Activated gamma-delta T cell treated with anti-CD3 and anti-CD28 coated beads, Interleukin-2, amount 50 U/mL, for 16 hours (primary cell): Measurements from ENCODE around the gene TM2D1.
"Not testable (repeated sequence)": the region's sequence is repeated elsewhere in the genome, so short reads cannot be mapped to it uniquely, and the experiment has no call there.

Experiments
- DNase-seq: peaks from one replicate; pipeline ENCODE4 v3.0.0-alpha.2; 2020; ENCODE audit warnings: low read depth

The TM2D1 gene

DNA sequence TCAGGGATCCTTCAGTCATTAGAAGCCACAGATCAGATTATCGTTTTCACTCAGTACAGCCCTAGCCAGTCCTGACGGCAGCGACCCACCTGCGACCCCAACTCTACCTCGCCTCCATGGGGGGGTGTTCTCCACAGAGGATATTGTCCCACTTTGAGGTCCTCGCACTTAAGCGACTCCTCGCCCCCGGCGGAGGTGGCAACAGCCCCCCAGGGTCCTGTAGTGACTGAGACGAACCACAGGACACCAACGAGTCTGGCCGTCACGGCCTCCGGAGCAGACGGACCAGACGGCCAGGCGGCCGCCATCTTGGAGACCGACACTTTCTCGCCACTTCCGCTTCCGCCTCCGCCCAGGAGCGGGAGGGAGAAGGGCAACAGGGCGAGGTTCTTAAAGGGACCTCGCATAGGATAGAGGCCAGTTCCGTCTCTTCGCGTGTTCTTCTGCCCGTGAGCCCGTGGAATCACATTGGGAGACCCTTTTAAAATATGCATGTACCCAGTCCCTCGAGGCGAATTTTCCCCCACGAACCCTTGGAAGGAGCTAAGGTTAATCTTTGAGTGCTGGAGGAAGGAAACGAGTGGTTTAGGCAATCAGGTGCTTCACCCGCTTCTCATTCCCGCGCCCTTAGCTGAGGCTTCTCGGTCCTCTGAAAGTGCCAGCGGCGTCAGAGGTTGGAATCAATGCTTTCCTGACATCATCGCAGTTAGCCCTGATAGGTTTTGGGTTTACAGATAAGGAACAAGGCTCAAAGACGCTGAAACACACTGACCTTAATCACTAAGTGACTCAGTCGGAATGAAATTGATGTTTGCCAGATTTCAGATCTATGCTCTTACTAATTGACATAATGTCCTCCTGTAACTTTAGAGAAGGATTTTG is at the start of gene TM2D1:
TSS of gene TM2D1 (minus strand) at position 329 of the 882 bp plus-strand sequence. CDS start at position 308, 21 bp downstream.
- peak; percentile 76 for DNase-seq

DNA sequence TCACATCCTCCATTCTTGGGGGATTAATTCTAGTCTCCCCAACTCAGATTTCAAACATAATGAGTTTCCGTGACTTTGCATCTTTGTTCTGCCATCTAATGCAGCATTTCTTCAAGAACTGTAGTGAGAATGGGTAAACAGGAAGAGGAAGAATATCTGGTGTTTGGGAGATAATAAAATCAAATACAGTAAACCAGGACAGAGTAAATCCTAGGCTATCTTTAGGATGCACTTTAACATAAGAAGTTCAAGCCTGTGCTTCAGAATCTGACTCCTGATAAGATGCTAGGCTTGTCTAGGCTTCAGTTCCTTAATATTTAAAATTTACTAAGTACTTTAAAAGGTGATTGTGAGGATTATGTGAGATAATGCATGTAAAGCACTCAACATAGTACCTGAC is 45.2 kb upstream of the TM2D1 start:
- DNase-seq = no peak

DNA sequence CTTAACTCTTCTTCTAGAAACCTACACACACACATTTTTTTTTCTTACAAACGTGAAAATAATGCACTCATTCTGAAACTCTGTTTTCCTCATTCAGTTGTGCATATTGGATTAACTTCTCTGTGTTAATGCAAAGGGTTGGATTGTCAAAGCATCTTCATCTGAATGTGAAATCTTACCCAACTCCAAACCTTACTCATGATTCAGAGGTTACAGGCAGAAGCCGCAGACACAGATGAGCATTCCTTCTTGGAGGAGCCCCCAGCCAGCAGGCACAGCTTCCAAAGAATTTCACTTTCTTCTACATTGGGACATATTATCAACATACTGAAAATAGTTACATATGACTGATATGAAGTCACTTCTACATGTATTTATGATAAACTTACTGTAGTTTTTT is 33.0 kb upstream of the TM2D1 start:
- DNase-seq = no peak

DNA sequence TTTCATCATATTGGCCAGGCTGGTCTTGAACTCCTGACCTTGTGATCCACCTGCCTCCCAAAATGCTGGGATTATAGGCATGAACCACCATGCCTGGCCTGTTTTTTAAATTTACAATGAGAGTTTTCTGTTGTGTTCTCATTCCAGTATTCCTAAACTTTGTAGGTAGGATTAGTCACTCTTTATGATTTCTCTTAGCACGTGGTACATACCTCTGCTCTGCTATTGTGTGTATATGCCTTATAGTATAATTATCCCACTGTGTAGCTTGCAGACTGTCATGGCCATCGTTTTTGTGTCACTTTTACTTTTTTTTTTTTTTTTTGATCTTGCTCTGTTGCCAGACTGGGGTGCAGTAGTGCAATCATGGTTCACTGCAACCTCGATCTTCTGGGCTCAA is 31.8 kb upstream of the TM2D1 start:
- DNase-seq = no peak

DNA sequence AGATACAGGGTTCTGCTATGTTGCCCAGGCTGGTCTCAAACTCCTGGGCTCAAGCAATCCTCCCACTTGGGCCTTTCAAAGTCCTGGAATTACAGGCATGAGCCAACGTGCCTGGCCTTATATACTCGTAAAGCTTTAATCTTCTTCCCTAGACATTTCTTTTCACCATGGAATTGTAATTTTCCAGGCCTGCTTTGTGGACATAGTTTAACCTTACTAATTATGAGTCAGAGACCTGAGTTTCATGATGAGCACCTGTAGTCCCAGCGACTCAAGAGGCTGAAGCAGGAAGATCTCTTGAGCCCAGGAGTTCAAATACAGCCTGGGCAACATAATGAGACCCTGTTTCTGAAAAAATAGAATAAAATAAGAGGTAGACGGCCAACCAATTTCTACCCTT is 29.6 kb upstream of the TM2D1 start:
- no peak for DNase-seq

DNA sequence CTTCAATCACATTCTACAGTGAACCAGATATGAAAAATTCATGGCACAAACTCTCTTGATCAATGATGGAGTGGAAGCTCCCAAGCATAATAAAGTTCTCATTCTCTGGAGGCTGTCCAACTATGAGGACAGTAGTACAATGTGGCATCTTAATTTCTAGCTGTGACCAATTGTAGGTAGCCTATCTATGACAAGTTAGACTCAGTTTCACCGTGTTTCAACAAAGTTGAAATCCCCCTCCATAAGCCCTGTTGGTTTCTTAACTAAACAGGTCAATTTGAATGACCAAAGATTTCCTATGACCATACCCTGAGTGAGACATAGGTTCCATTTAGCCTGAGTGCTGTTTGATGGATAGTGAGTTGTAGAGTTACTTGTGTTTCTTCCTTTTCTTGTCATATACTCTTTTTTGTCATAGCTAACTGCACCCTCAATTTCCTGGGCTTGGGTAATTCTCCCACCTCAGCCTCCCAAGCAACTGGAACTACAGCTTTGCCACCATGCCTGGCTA is 29.1 kb upstream of the TM2D1 start:
- DNase-seq = no peak

DNA sequence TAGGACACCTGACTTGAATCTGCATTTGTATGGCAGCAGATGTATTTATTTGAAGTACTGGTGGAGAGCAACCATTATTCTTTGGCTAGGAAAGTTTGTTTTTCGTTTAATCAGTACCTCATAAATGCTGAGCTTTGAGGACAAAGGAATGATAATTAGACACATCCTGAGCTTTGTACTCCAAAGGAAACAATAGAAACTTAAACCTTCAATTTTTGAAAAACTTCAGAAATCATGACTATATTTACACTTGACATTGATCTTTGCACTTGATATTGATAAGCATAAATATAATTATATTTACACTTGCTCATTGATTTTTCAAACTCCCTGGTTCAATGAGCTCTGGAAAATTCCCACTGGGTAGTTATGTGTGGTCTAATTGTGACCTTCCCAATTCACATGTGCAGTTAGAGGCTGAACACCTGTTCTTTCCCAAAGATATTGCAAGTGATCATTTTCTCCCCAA is 28.0 kb upstream of the TM2D1 start:
- no peak for DNase-seq

DNA sequence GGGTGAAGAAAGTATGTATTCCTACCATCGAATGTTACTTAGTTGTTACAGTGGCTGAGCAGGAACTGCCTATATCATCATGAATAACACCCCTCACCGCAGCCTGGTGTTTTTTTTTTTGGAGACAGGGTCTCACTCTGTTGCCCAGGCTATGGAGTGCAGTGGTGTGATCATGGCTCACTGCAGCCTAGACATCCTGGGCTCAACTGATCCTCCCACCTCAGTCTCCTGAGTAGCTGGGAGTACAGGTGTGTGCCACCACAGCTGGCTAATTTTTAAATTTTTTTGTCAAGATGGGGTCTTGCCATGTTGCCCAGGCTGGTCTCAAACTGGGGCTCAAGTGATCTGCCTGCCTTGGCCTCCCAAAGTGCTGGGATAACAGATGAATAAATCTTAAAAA is 24.6 kb upstream of the TM2D1 start:
- DNase-seq = no peak

DNA sequence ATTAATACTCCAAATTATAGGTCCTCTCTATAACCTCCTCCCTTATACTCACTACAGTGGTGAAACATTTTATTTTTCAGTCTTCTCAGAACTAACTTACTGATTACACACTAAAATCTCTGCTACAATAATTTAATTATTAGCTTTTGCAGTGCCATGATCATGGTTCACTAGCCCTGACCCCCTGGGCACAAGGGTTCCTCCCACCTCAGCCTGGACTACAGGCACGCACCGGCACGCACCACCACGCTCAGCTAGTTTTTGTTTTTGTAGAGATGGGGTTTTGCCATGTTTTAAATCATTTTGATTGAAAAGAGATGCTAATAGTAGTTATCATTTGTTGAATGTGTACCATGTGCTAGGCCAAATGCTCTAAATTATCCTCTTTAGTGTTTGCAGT is 23.6 kb upstream of the TM2D1 start:
- DNase-seq = no peak

DNA sequence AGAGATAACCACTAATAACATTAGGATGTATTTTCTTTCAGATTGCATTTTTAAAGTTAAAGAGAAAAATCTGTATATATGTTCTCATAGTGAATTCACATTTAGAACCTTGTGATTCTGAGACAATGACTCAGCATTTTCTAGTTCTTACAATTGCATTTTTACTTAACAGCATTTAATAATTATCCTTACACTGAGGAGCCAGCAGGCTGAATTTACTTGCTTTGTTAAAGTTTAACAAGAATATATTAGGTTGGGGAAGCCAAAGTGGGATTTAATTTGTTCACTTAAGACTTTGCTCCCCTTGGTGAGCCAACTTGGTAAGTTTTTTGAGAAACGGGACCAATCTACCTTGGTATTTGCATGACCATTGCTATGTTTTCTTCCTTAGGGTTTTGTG is 21.9 kb upstream of the TM2D1 start:
- no peak for DNase-seq

DNA sequence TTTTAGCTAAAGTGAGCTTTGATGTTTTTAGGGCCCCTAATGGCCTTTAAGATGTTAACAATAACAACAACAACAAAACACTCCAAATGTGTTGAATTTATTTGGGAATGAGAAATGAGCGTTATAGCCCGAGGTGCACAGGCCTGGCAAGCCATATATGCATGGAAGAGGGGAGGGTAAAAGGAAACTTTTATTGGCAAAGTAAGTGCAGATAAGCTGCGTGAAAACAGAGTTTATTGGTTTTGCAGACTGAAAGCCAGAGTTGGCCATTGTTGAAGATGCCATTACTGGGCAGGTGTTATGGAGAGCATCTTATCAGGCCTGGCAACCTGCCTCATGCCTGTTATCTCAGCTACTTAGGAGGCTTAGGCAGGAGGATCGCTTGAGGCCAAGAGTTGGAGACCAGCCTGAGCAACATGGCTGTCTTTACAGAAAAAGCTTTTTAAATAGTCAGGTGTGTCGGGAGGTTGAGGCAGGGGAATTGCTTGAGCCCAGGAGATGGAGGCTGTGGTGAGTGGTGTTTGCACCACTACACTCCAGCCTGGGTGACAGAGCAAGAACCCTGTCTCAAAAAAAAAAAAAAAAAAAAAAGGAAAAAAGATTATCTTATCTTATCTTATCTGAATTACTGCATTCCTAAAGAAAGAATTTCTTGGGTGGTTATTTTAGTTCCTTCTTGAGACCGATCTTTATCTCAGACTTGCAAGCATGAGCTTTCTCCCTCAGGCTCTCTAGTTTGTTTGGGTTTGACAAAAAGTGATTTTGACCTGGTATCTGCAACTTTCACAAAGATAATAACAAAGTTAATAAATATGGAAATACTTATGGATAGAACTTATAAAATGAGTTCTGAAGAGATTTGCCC is 19.0 kb upstream of the TM2D1 start:
- DNase-seq = no peak

DNA sequence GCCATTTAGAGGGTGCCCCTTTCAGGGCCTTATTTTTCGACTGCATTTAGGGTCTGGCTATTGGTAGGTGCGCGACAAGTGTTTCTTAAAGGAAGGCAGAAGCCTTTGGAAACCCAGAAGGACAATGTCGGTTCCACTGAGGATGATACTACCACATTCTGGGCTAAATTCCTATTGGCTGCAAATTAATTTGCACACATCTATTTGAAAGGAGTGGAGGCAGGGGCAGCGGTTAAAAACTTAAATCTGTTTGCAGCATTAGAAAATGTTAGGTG is 18.4 kb upstream of the TM2D1 start:
- DNase-seq = no peak

DNA sequence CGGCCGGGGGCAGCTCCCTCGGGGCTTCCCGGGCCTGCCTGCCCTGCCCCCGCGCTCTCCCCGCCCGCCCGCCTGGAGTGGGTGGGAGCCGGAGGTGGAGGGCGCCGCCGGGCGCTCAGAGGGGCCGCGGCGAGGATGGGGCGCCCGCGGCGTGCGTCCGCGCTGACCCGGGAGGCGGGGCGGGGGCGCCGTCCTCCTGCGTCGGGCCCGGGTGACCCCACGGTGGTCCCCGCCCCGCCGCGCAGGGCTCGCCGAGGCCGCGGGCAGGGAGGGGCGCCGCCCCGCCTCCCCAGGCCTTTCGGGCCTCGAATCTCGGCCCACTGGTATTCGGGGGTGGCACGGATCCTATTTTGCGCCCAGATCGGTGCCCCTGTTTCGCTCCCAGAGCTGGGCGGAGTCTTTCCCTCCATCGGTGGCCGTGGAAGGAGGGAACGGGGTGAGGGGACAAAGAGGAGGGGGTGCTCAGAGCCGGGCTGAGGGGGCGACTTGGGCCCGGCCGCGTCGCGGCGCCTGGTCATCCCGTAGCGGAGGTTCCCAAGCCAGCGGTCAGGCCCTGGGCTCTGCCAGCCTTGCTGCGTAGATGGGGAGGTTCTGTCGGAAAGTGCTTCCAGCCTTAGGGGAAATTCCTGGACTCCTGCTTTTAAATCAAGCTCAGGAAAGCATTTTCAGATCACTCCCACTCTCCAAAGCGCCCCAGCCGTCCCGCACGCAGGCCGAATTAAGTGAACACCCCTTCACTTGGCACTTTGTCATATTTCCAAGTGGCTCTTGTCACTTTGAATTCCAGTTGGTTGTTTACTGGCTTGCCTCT is 17.9 kb upstream of the TM2D1 start:
- peak; percentile 6 for DNase-seq

DNA sequence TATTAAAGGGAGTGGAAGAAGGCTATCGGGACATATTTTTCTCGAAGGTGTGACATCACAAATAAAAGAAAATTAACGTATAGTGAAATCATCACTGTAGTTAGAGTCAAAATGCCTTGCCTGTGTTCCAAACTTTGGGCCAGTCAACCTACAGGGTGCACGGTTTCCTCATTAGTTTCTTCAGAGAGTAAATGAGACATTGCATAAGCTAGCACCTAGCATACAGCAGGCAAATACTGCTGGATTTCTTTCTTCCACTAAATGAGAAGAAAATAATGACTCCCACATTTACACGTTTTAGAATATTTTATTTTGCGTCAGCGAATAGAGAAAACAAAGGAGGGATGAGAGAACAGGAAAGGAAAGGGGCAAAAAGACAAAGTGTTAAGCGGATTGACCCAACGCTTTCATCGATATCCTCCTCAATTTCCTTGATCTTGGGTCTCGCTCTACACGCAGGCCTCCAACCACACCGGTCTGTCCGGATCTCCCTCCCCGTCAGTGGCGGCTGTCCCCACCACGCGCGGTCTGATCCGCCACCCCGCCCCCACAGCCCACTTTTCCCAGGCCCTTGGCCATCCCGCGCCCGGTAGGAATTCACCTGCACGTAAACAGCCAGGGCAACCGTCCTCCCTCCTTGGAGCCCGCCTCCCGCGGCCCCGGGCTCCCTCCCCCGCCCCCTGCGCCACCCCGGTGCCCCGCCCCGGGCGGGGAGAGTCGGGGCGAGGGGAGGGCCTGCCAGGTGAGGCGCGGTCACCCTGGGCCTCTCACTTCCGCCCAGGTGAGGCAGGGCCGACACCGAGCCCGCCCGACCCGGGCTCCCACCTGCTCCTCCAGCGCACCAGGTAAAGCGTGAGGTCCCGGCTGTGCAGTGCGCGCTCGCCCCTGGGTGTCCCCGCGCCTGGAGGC is 17.0 kb upstream of the TM2D1 start, which contains the start of gene PATJ:
TSS of gene PATJ (plus strand) at position 770 of the 909 bp plus-strand sequence. CDS start 20,413 bp downstream, outside the sequence.
- DNase-seq = peak; percentile 41

DNA sequence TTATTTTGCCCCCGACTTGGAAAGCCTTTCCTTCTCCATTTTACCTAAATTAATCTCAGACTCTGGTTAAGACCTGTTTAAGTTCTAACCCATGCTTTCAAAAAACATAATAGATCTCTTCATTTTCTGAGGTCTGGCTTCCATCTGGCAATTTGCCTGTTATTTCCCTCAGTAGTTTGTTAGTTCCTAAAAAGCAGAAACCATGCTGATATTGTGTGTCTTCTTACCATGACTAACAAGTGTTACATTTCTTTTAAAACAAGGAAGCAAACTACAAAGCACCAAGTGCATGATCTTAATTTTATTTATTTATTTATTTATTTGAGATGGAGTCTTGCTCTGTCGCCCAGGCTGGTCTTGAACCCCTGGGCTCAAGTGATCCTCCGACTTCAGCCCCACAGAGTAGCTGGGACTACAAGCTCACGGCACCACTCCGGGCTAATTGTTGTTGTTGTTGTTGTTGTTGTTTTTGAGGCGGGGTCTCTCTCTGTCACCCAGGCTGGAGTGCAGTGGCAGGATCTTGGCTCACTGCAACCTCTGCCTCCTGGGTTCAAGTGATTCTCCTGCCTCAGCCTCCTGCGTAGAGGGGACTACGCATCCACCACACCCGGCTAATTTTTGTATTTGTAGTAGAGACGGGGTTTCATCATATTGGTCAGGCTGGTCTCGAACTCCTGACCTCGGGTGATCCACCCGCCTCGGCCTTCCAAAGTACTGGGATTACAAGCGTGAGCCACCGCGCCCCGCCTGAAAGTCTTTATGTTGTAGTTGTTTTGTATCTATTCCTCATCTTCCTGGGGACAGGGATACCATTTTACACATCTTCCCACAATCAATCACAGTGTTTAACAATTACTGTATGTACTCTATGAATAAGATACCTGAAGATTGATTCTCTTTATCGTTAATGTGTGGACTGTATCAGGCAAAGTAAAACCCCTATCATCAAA is 16.1 kb upstream of the TM2D1 start:
- DNase-seq = no peak

DNA sequence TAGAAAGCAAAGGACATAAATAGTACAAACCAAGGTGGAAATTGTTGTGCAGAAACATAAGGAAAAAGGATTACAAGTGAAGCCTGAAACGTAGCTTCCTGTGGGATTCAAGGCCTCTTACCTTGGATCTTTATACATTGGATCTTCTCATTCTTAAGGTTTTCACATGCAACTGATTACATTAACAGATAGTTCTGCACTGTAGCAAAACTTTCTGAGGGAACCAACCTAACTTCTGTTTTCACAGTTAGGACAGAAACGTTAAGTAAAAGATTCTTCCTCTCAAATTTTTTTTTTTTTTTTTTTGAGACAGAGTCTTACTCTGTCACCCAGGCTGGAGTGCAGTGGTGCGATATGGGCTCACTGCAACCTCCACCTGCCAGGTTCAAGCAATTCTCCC is 7.8 kb upstream of the TM2D1 start:
- DNase-seq = no peak

DNA sequence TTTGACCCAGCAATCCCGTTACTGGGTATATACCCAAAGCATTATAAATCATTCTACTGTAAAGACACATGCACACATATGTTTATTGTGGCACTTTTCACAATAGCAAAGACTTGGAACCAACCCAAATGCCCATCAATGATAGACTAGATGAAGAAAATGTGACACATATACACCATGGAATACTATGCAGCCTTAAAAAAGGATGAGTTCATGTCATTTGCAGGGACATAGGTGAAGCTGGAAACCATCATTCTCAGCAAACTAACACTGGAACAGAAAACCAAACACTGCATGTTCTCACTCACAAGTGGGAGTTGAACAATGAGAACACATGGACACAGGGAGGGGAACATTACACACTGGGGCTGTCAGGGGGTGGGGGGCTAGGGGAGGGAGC is 5.7 kb upstream of the TM2D1 start:
- not testable (repeated sequence) for DNase-seq

DNA sequence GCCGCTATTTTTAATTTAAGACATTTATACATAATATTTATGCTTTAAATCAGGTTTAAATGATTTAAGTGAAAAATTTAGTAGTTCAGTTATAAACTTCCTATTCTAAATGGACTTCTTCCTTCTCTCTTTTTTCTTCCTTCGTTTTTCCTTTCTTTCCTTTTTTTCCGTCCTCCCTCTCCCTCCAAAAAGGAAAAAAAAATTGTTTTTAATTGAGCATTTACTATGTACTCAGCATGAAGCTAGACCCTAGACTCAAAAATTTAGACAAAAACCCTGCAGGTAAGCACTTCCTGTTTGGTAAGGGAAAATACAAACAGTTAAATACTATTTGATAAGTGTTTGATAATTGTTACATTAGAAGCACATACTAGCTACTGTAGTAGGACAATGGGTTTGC is 2.6 kb upstream of the TM2D1 start:
- no peak for DNase-seq

DNA sequence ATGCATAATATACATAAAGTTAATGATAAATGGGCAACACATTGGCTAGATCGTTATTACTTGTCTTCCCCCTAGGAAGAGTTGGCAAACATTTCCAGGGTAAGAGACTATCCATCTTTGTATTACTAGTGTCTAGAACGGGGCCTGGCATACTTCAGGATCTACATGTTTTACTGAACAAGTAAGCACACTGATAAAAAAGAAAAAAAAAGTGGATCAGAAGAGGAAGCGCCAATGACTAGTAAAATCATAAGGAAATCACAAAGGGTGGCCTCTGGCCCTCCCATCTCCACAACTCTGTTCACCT is 482 bp downstream of the TM2D1 start:
- no peak for DNase-seq
